ENCODE data around the gene DOCK6.

DNA sequence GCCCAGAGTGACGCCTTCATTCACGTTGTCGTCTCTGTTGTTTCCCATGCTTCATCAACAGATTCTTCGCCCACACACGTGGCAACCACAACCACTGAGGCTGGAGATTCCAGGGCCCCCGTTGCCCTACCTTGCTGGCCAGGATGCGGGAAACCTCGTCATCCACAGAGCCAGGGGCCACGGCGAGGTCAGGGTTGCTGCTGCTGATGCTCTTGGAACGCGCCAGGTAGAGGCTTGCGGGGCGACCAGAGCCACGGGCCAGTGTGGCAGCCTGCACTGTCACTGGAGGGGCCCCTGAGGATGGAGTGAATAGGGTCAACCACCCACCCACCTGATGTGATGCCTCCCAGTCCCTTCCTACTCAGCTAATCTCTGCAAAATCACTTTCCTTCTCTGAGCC lies 29.3 kb downstream of the DOCK6 start:
- TF ChIP-seq, protein P1, sequence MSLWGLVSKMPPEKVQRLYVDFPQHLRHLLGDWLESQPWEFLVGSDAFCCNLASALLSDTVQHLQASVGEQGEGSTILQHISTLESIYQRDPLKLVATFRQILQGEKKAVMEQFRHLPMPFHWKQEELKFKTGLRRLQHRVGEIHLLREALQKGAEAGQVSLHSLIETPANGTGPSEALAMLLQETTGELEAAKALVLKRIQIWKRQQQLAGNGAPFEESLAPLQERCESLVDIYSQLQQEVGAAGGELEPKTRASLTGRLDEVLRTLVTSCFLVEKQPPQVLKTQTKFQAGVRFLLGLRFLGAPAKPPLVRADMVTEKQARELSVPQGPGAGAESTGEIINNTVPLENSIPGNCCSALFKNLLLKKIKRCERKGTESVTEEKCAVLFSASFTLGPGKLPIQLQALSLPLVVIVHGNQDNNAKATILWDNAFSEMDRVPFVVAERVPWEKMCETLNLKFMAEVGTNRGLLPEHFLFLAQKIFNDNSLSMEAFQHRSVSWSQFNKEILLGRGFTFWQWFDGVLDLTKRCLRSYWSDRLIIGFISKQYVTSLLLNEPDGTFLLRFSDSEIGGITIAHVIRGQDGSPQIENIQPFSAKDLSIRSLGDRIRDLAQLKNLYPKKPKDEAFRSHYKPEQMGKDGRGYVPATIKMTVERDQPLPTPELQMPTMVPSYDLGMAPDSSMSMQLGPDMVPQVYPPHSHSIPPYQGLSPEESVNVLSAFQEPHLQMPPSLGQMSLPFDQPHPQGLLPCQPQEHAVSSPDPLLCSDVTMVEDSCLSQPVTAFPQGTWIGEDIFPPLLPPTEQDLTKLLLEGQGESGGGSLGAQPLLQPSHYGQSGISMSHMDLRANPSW (CRISPR knock-in tag; conservative IDR thresholded peaks at IDR 0.05; ENCODE audit: low read depth), result no peak
- TF ChIP-seq, protein P2, sequence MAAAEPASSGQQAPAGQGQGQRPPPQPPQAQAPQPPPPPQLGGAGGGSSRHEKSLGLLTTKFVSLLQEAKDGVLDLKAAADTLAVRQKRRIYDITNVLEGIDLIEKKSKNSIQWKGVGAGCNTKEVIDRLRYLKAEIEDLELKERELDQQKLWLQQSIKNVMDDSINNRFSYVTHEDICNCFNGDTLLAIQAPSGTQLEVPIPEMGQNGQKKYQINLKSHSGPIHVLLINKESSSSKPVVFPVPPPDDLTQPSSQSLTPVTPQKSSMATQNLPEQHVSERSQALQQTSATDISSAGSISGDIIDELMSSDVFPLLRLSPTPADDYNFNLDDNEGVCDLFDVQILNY (CRISPR knock-in tag; IDR thresholded peaks at IDR 0.05), result no peak
- TF ChIP-seq, protein P3, sequence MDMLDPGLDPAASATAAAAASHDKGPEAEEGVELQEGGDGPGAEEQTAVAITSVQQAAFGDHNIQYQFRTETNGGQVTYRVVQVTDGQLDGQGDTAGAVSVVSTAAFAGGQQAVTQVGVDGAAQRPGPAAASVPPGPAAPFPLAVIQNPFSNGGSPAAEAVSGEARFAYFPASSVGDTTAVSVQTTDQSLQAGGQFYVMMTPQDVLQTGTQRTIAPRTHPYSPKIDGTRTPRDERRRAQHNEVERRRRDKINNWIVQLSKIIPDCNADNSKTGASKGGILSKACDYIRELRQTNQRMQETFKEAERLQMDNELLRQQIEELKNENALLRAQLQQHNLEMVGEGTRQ (CRISPR knock-in tag; IDR thresholded peaks at IDR 0.05), result no peak
- TF ChIP-seq, protein P4, sequence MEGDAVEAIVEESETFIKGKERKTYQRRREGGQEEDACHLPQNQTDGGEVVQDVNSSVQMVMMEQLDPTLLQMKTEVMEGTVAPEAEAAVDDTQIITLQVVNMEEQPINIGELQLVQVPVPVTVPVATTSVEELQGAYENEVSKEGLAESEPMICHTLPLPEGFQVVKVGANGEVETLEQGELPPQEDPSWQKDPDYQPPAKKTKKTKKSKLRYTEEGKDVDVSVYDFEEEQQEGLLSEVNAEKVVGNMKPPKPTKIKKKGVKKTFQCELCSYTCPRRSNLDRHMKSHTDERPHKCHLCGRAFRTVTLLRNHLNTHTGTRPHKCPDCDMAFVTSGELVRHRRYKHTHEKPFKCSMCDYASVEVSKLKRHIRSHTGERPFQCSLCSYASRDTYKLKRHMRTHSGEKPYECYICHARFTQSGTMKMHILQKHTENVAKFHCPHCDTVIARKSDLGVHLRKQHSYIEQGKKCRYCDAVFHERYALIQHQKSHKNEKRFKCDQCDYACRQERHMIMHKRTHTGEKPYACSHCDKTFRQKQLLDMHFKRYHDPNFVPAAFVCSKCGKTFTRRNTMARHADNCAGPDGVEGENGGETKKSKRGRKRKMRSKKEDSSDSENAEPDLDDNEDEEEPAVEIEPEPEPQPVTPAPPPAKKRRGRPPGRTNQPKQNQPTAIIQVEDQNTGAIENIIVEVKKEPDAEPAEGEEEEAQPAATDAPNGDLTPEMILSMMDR (IDR thresholded peaks at IDR 0.05), result no peak
- TF ChIP-seq SMAD4 (CRISPR knock-in tag; IDR thresholded peaks at IDR 0.05) (no peak), GABPB1 (CRISPR knock-in tag; IDR thresholded peaks at IDR 0.05) (no peak), CBFB (CRISPR knock-in tag; IDR thresholded peaks at IDR 0.05; ENCODE audit: low read depth) (no peak)
- TF ChIP-seq, protein P5, sequence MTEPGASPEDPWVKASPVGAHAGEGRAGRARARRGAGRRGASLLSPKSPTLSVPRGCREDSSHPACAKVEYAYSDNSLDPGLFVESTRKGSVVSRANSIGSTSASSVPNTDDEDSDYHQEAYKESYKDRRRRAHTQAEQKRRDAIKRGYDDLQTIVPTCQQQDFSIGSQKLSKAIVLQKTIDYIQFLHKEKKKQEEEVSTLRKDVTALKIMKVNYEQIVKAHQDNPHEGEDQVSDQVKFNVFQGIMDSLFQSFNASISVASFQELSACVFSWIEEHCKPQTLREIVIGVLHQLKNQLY (CRISPR knock-in tag; IDR thresholded peaks at IDR 0.05), result no peak
- TF ChIP-seq, protein P6, sequence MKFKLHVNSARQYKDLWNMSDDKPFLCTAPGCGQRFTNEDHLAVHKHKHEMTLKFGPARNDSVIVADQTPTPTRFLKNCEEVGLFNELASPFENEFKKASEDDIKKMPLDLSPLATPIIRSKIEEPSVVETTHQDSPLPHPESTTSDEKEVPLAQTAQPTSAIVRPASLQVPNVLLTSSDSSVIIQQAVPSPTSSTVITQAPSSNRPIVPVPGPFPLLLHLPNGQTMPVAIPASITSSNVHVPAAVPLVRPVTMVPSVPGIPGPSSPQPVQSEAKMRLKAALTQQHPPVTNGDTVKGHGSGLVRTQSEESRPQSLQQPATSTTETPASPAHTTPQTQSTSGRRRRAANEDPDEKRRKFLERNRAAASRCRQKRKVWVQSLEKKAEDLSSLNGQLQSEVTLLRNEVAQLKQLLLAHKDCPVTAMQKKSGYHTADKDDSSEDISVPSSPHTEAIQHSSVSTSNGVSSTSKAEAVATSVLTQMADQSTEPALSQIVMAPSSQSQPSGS (CRISPR knock-in tag; IDR thresholded peaks at IDR 0.05; ENCODE audit: borderline replicate concordance, low read depth), result no peak
- TF ChIP-seq, protein P7, sequence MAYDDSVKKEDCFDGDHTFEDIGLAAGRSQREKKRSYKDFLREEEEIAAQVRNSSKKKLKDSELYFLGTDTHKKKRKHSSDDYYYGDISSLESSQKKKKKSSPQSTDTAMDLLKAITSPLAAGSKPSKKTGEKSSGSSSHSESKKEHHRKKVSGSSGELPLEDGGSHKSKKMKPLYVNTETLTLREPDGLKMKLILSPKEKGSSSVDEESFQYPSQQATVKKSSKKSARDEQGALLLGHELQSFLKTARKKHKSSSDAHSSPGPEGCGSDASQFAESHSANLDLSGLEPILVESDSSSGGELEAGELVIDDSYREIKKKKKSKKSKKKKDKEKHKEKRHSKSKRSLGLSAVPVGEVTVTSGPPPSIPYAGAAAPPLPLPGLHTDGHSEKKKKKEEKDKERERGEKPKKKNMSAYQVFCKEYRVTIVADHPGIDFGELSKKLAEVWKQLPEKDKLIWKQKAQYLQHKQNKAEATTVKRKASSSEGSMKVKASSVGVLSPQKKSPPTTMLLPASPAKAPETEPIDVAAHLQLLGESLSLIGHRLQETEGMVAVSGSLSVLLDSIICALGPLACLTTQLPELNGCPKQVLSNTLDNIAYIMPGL (CRISPR knock-in tag; IDR thresholded peaks at IDR 0.05), result no peak

Measured in WTC11 (cell line).